ENCODE measurements around the gene THRB. TPM values are rescaled to one million over a fixed set of nuclear protein-coding genes. Genes with fewer than 3 reads are reported as not detected.

The THRB gene
- total and polyA plus RNA-seq, 9 of the 15 experiments (the other 6 are each of a cell fraction or from before 2014, with no cell fraction given), result 1.7 to 14.9 (median 6.9) TPM

GRCh38 chr3:24359102-24359501 lies 135.5 kb downstream of the THRB start:
- Histone ChIP-seq H3K36me3 (ENCODE audit: control insufficient read depth, insufficient read depth, low read length) (no peaks in the 10 kb centered on the region), H2AFZ (ENCODE audit: low read depth, low read length) (peak overlapping the region; percentile 33), H3K9me3 (replicated peaks; ENCODE audit: control insufficient read depth, insufficient read depth, low read depth, low read length) (no peaks in the 10 kb centered on the region), H3K4me2 (ENCODE audit: insufficient read depth, low read length) (no peak overlapping the region), H3K79me2 (ENCODE audit: control insufficient read depth, insufficient read depth, low read length) (peaks cover 8% of the 10 kb centered on the region; the same call in 2 of the 3 replicates), H3K27me3 (ENCODE audit: control insufficient read depth in 2 of 2, insufficient read depth in 2 of 2, low read length in 2 of 2) (no peaks in the 10 kb centered on the region), H3K4me3 (no peak overlapping the region), H3K9me1 (ENCODE audit: control insufficient read depth, insufficient read depth, low read length) (no peaks in the 10 kb centered on the region), H3K9ac (ENCODE audit: insufficient read depth in 1 of 2, low read depth in 2 of 2, low read length in 2 of 2) (no peak overlapping the region), H3K27ac (ENCODE audit: extremely low read depth, low read depth, low read length) (no peak overlapping the region), H4K20me1 (replicated peaks; ENCODE audit: control insufficient read depth, insufficient read depth, low read length) (no peaks in the 10 kb centered on the region), H3K4me1 (replicated peaks in 1 of 2; ENCODE audit: control insufficient read depth in 2 of 2, insufficient read depth in 2 of 2, low read length in 2 of 2) (peaks cover 0 to 23% of the 10 kb centered on the region in 2 experiments; a peak in 4 of 5 replicates)
- ChIA-PET POLR2A (interaction anchor here (0.6 to 0.7 kb wide), 2 partner anchors 11 to 439 kb away, joined by 3 to 4 read pairs; no protein-coding TSS in a partner anchor), CTCF (ENCODE audit: low intra/inter-chr PET ratio) (no interaction called here)
- ATAC-seq (peak; percentile 22; the same call in 1 of the 3 replicates), DNase-seq (ENCODE audit: extremely low read depth in 1 of 4, low spot score in 3 of 4) (no peak), FAIRE-seq (no peak)
- BruUV-seq (replicated peaks), result no TSS peak
- TF ChIP-seq CEBPB (tag; IDR thresholded peaks at IDR 0.05), result no peak
- TF ChIP-seq HIVEP1 (CRISPR knock-in tag; IDR thresholded peaks at IDR 0.05), result no peak
- no peak for TF ChIP-seq NFIC (IDR thresholded peaks at IDR 0.05)
- no peak for TF ChIP-seq CHD2 (IDR thresholded peaks at IDR 0.05; ENCODE audit: low read depth, low read length)
- no peak for TF ChIP-seq CHCHD3 (CRISPR knock-in tag; IDR thresholded peaks at IDR 0.05)
- no peak for TF ChIP-seq ZBTB40 (IDR thresholded peaks at IDR 0.05)
- no peak for TF ChIP-seq ZBTB40 (CRISPR knock-in tag; IDR thresholded peaks at IDR 0.05)
- no peak for TF ChIP-seq TSC22D4 (tag; IDR thresholded peaks at IDR 0.05)
- TF ChIP-seq MXD1 (CRISPR knock-in tag; IDR thresholded peaks at IDR 0.05; ENCODE audit: borderline replicate concordance, poor library complexity, severe bottlenecking), result no peak
- in situ Hi-C loops (cut with MboI), result no loop called here
- WGBS (ENCODE audit: insufficient coverage, low coverage, missing lambda C conversion rate), result 38% methylated on average over 1 of the region's 1 CpG
- intact Hi-C loops (cut with micrococcal nuclease), result no loop called here

Measured in K562 (cell line).